H9 (cell line): ENCODE measurements around the gene ODC1. TPM values are rescaled to one million over a fixed set of nuclear protein-coding genes. Genes with fewer than 3 reads are reported as not detected.

Source experiments
- DNase-seq: peaks from one replicate; pipeline ENCODE4 v3.0.0-alpha.2; 2017
- H2AFZ ChIP-seq: one replicate; pipeline ENCODE4 v1.6.1; 2013; ENCODE audit warnings: mild to moderate bottlenecking, low read length, control low read depth, moderate library complexity
- H2AK5ac ChIP-seq: 2 replicates; pipeline ENCODE4 v1.6.1; 2013; ENCODE audit warnings: low read length, control low read depth, mixed read lengths; ENCODE audit not compliant: insufficient read length
- H2BK120ac ChIP-seq: one replicate; pipeline ENCODE4 v1.6.1; 2013; ENCODE audit warnings: low read depth, mild to moderate bottlenecking, low read length, control low read depth, inconsistent platforms; ENCODE audit not compliant: poor library complexity, severe bottlenecking
- H2BK12ac ChIP-seq: 2 replicates; pipeline ENCODE4 v1.6.1; 2013; ENCODE audit warnings: low read length, control low read depth, mixed read lengths, low read depth; ENCODE audit not compliant: insufficient read length
- H2BK15ac ChIP-seq: 2 replicates; pipeline ENCODE4 v1.6.1; 2013; ENCODE audit warnings: low read depth, low read length, control low read depth
- H2BK20ac ChIP-seq: one replicate; pipeline ENCODE4 v1.6.1; 2013; ENCODE audit warnings: low read depth, mild to moderate bottlenecking, low read length, control low read depth, inconsistent platforms; ENCODE audit not compliant: poor library complexity, severe bottlenecking
- H2BK5ac ChIP-seq: 2 replicates; pipeline ENCODE4 v1.6.1; 2013; ENCODE audit warnings: low read length, control low read depth, mixed read lengths; ENCODE audit not compliant: insufficient read length
- H3K14ac ChIP-seq: 2 replicates; pipeline ENCODE4 v1.6.1; 2013; ENCODE audit warnings: low read length, control low read depth; ENCODE audit not compliant: insufficient read depth
- H3K18ac ChIP-seq: 2 replicates; pipeline ENCODE4 v1.6.1; 2013; ENCODE audit warnings: low read depth, mild to moderate bottlenecking, mixed read lengths, low read length, control low read depth; ENCODE audit not compliant: insufficient read length
- H3K23ac ChIP-seq: 2 replicates; pipeline ENCODE4 v1.6.1; 2013; ENCODE audit warnings: low read length, control low read depth, mixed read lengths, low read depth; ENCODE audit not compliant: insufficient read length
- H3K23me2 ChIP-seq: 2 replicates; pipeline ENCODE4 v1.6.1; 2013; ENCODE audit warnings: low read depth, mild to moderate bottlenecking, mixed read lengths, low read length, control low read depth; ENCODE audit not compliant: insufficient read length, poor library complexity, severe bottlenecking
- H3K27ac ChIP-seq: 2 replicates; pipeline ENCODE4 v1.5.1; 2013; ENCODE audit warnings: low read length, control low read depth, mixed read lengths, low read depth; ENCODE audit not compliant: insufficient read length
- H3K27me3 ChIP-seq: 2 replicates; pipeline ENCODE4 v1.6.1; 2013; ENCODE audit warnings: low read length, control low read depth, inconsistent platforms; ENCODE audit not compliant: insufficient read depth
- H3K4ac ChIP-seq: 2 replicates; pipeline ENCODE4 v1.6.1; 2013; ENCODE audit warnings: low read depth, mild to moderate bottlenecking, control low read depth, inconsistent platforms, low read length, moderate library complexity
- H3K4me1 ChIP-seq: 2 replicates; pipeline ENCODE4 v1.6.1; 2013; ENCODE audit warnings: low read length, control low read depth, inconsistent platforms; ENCODE audit not compliant: insufficient read depth
- H3K4me2 ChIP-seq: 2 replicates; pipeline ENCODE4 v1.6.1; 2013; ENCODE audit warnings: low read length, control low read depth, mixed read lengths; ENCODE audit not compliant: insufficient read length, insufficient read depth
- H3K56ac ChIP-seq: 2 replicates; pipeline ENCODE4 v1.6.1; 2013; ENCODE audit warnings: low read depth, mild to moderate bottlenecking, mixed read lengths, low read length, control low read depth; ENCODE audit not compliant: insufficient read length
- H3K79me1 ChIP-seq: 2 replicates; pipeline ENCODE4 v1.6.1; 2013; ENCODE audit warnings: low read depth, mild to moderate bottlenecking, moderate library complexity, low read length, control low read depth, inconsistent platforms; ENCODE audit not compliant: insufficient read depth, poor library complexity, severe bottlenecking
- H3K79me2 ChIP-seq: 2 replicates; pipeline ENCODE4 v1.6.1; 2013; ENCODE audit warnings: low read length, control low read depth, inconsistent platforms; ENCODE audit not compliant: insufficient read depth
- H3K9ac ChIP-seq: 2 replicates; pipeline ENCODE4 v1.6.1; 2013; ENCODE audit warnings: low read length, control low read depth, mixed read lengths; ENCODE audit not compliant: insufficient read length; ENCODE audit errors: extremely low read depth
- H3K9me3 ChIP-seq: one replicate; pipeline ENCODE4 v1.6.1; 2013; ENCODE audit warnings: low read depth, low read length, inconsistent platforms; ENCODE audit not compliant: control insufficient read depth
- H3T11ph ChIP-seq: one replicate; pipeline ENCODE4 v1.6.1; 2013; ENCODE audit warnings: mild to moderate bottlenecking, low read length, control low read depth, inconsistent platforms
- H4K20me1 ChIP-seq: one replicate; pipeline ENCODE4 v1.6.1; 2013; ENCODE audit not compliant: control insufficient read depth, insufficient read length, insufficient read depth
- H4K5ac ChIP-seq: 2 replicates; pipeline ENCODE4 v1.6.1; 2013; ENCODE audit warnings: low read depth, mild to moderate bottlenecking, mixed read lengths, low read length, control low read depth; ENCODE audit not compliant: insufficient read length
- H4K8ac ChIP-seq: replicated peaks from 2 replicates; pipeline ENCODE4 v1.6.1; 2013; ENCODE audit warnings: low read length, control low read depth, mixed read lengths, low read depth; ENCODE audit not compliant: insufficient read length
- H4K91ac ChIP-seq: 2 replicates; pipeline ENCODE4 v1.6.1; 2013; ENCODE audit warnings: low read depth, mild to moderate bottlenecking, moderate library complexity, mixed read lengths, low read length, control low read depth; ENCODE audit not compliant: insufficient read length
- H3K27ac Mint-ChIP-seq, 3 experiments: 2 replicates in 2 of 3; 3 replicates in 1 of 3; pipeline ENCODE4 v1.8.0; 2020 to 2021; ENCODE audit warnings: mixed read lengths in 3 of 3, mild to moderate bottlenecking in 1 of 3, moderate library complexity in 1 of 3
- H3K27me3 Mint-ChIP-seq: 2 replicates; pipeline ENCODE4 v1.8.0; 2021; ENCODE audit warnings: low read depth, mild to moderate bottlenecking, moderate library complexity, mixed read lengths
- H3K36me3 Mint-ChIP-seq, 3 experiments: 2 replicates in 2 of 3; 3 replicates in 1 of 3; pipeline ENCODE4 v1.8.0; 2020 to 2021; ENCODE audit warnings: low read depth in 3 of 3, mixed read lengths in 3 of 3; ENCODE audit not compliant: insufficient read depth in 1 of 3
- H3K4me1 Mint-ChIP-seq, 2 experiments: 2 replicates each; pipeline ENCODE4 v1.8.0; 2020; ENCODE audit warnings: mixed read lengths in 2 of 2
- H3K4me3 Mint-ChIP-seq, 2 experiments: 2 replicates in 1 of 2; 3 replicates in 1 of 2; pipeline ENCODE4 v1.8.0; 2020 to 2021; ENCODE audit warnings: mild to moderate bottlenecking in 2 of 2, mixed read lengths in 2 of 2, moderate library complexity in 1 of 2
- H3K9me3 Mint-ChIP-seq, 2 experiments: 2 replicates in 1 of 2; 3 replicates in 1 of 2; pipeline ENCODE4 v1.8.0; 2020; ENCODE audit warnings: mild to moderate bottlenecking in 2 of 2, mixed read lengths in 2 of 2, moderate library complexity in 1 of 2
- CTCF ChIP-seq: fragments of 200-600 bp; sonication (generic); conservative IDR thresholded peaks from 3 replicates; pipeline ENCODE4 v1.8.0; 2021; ENCODE audit warnings: antibody characterized with exemption, mild to moderate bottlenecking
- WGBS: extraction: QIAGEN DNeasy Blood & Tissue Kit; methylation state at CpG from one replicate; pipeline ENCODE4 v1.1.7; 2013; ENCODE audit warnings: missing lambda C conversion rate, low lambda C conversion rate, mixed read lengths; ENCODE audit not compliant: insufficient read length; ENCODE audit errors: extremely low coverage; 5-methylcytosine and 5-hydroxymethylcytosine counted together
- total RNA-seq: library from RNA; stranded (reverse); gene quantifications from 2 replicates; pipeline ENCODE4 v1.2.1, GENCODE V29; 2021

Gene ODC1
- total RNA-seq, 1 experiment from 2014 or later = 48.3 TPM

- Histone ChIP-seq H2BK12ac (no peak overlapping the region), H3K4me1 (no peaks in the 10 kb centered on the region), H3K56ac (no peak overlapping the region), H3K27ac (no peak overlapping the region), H3K23me2 (no peaks in the 10 kb centered on the region), H2AFZ (no peak overlapping the region), H3K4ac (no peak overlapping the region), H3K79me2 (no peaks in the 10 kb centered on the region), H2AK5ac (no peak overlapping the region), H4K8ac (no peak overlapping the region), H2BK15ac (no peak overlapping the region), H3K23ac (no peak overlapping the region), H4K91ac (no peak overlapping the region), H4K20me1 (no peaks in the 10 kb centered on the region), H3K9me3 (no peaks in the 10 kb centered on the region), H3T11ph (no peak overlapping the region), H3K79me1 (no peaks in the 10 kb centered on the region), H2BK20ac (no peak overlapping the region), H3K9ac (no peak overlapping the region), H2BK120ac (no peak overlapping the region), H3K4me2 (no peak overlapping the region), H2BK5ac (no peak overlapping the region), H3K27me3 (no peaks in the 10 kb centered on the region), H4K5ac (no peak overlapping the region), H3K14ac (no peak overlapping the region; the same call in 1 of the 2 replicates), H3K18ac (no peak overlapping the region)
- no peak for DNase-seq
- Mint-ChIP-seq H3K27me3 (peaks cover 3% of the 10 kb centered on the region; the same call in 1 of the 2 replicates), H3K4me3 (no peak overlapping the region), H3K9me3 (no peaks in the 10 kb centered on the region), H3K4me1 (peaks cover 0 to 2% of the 10 kb centered on the region in 2 experiments; a peak in 1 of 4 replicates), H3K27ac (0 out of 7 replicates have a peak overlapping the region, but pooled peaks of 1 of the 3 experiments have one; percentile 48), H3K36me3 (peaks cover 25 to 43% (median 38%) of the 10 kb centered on the region in 3 experiments; a peak in 6 of 7 replicates)
- no CpG with 5 or more reads among the region's 14 CpGs for WGBS
- TF ChIP-seq CTCF = no peak
Measured at GRCh38 chr2:10438688-10439087, 9.4 kb downstream of the ODC1 start.
